Stimulated activated naive CD4-positive, alpha-beta T cell treated with Interleukin-2 at 50 U/mL for 16 hours (primary cell): ENCODE data around the gene TMCC2.
"Not testable (repeated sequence)": the region's sequence is repeated elsewhere in the genome, so short reads cannot be mapped to it uniquely, and the experiment has no call there.

ENCODE experiments used
- DNase-seq: peaks from one replicate; lab custom pipeline; 2025; lab: John Stamatoyannopoulos, UW

TMCC2 gene

GRCh38 chr1:205227584-205228013 is at the start of gene TMCC2:
TMCC2 (plus strand) TSS chr1:205227946; CDS start chr1:205228565, 619 bp downstream.
- peak; percentile 69 for DNase-seq

- no peak for DNase-seq
These were observed 47.9 kb upstream of the TMCC2 start for GRCh38 chr1:205179842-205180241.

- DNase-seq, result not testable (repeated sequence)
These were observed 47.4 kb upstream of the TMCC2 start for GRCh38 chr1:205180331-205180730.

GRCh38 chr1:205182930-205183329 is 44.8 kb upstream of the TMCC2 start:
- no peak for DNase-seq

GRCh38 chr1:205183676-205184335 is 43.9 kb upstream of the TMCC2 start:
- DNase-seq, result no peak

- no peak for DNase-seq
These were observed 41.6 kb upstream of the TMCC2 start for GRCh38 chr1:205186191-205186590.

GRCh38 chr1:205187420-205187819 is 40.3 kb upstream of the TMCC2 start:
- DNase-seq, result no peak

- no peak for DNase-seq
These were observed 39.6 kb upstream of the TMCC2 start for GRCh38 chr1:205188098-205188497.

- no peak for DNase-seq
These were observed 39.1 kb upstream of the TMCC2 start for GRCh38 chr1:205188596-205188995.

- no peak for DNase-seq
These were observed 38.6 kb upstream of the TMCC2 start for GRCh38 chr1:205189131-205189530.

GRCh38 chr1:205190845-205191577 is 36.7 kb upstream of the TMCC2 start:
- no peak for DNase-seq

GRCh38 chr1:205191622-205192021 is 36.1 kb upstream of the TMCC2 start:
- no peak for DNase-seq

GRCh38 chr1:205192287-205192686 is 35.5 kb upstream of the TMCC2 start:
- no peak for DNase-seq

- DNase-seq, result peak; percentile 38
These were observed 28.4 kb upstream of the TMCC2 start for GRCh38 chr1:205199090-205199930.

- peak; percentile 15 for DNase-seq
These were observed 27.8 kb upstream of the TMCC2 start for GRCh38 chr1:205199931-205200299.

- DNase-seq, result no peak
These were observed 23.2 kb upstream of the TMCC2 start for GRCh38 chr1:205204552-205204951.

GRCh38 chr1:205205055-205205454 is 22.7 kb upstream of the TMCC2 start:
- no peak for DNase-seq

- no peak for DNase-seq
These were observed 18.9 kb upstream of the TMCC2 start for GRCh38 chr1:205208811-205209210.

GRCh38 chr1:205210756-205211168 is 17.0 kb upstream of the TMCC2 start:
- DNase-seq, result no peak

- peak; percentile 89 for DNase-seq
These were observed 16.4 kb upstream of the TMCC2 start, which contains the start of gene DSTYK for GRCh38 chr1:205211169-205211838. DSTYK (minus strand) TSS chr1:205211702; CDS start chr1:205211535, 167 bp downstream.

GRCh38 chr1:205211839-205212536 is 15.8 kb upstream of the TMCC2 start:
- no peak for DNase-seq
